ENCODE data around the gene PLXNB2. TPM values are rescaled to one million over a fixed set of nuclear protein-coding genes. Genes with fewer than 3 reads are reported as not detected.

PLXNB2 gene
- total RNA-seq, 3 donors from 2014 or later (not counting 1 experiment from before 2014, with no cell fraction given), result 6.0 to 34.7 (median 18.9) TPM

GRCh38 chr22:50342651-50343540 is 35.5 kb upstream of the PLXNB2 start, which contains the start of gene PPP6R2:
PPP6R2 (plus strand) TSS chr22:50343327; CDS start chr22:50393909, 50,582 bp downstream.
- under 1% methylated on average over 85 of the region's 87 CpGs for WGBS (ENCODE audit: insufficient coverage)
- H3K4me1 Mint-ChIP-seq, result peaks cover 0 to 12% of the 10 kb centered on the region in 2 donors
- Histone ChIP-seq H3K27ac (ENCODE audit: low read length) (peak within 1 kb of the TSS; percentile 68), H3K4me1 (ENCODE audit: control insufficient read depth, insufficient read depth, low read length) (peaks cover 34% of the 10 kb centered on the region), H3K4me3 (ENCODE audit: low read length) (peak within 1 kb of the TSS; percentile 56), H3K36me3 (ENCODE audit: control insufficient read depth, insufficient read depth, low read length) (no peaks in the 10 kb centered on the region), H3K27me3 (ENCODE audit: control insufficient read depth, insufficient read depth, low read length) (no peaks in the 10 kb centered on the region), H3K9me3 (ENCODE audit: control insufficient read depth, insufficient read depth, low read length) (no peaks in the 10 kb centered on the region)
- DNase-seq, result peak; percentile 91 to 92
- intact Hi-C loops (cut with micrococcal nuclease), result loop anchor here (1.0 to 5.0 kb wide), 4 partner anchors 16 to 102 kb away; partner anchors contain the start of genes DENND6B and MAPK11
- H3K36me3 Mint-ChIP-seq, result no peaks in the 10 kb centered on the region
- H3K4me3 Mint-ChIP-seq, result peak within 1 kb of the TSS; percentile 83
- H3K27ac Mint-ChIP-seq, result peak within 1 kb of the TSS in 1 of 2 donors; percentile 51
- H3K27me3 Mint-ChIP-seq (ENCODE audit: low read depth in 2 of 2), result no peaks in the 10 kb centered on the region
- peak; percentile 77 to 91 (median 81) for ATAC-seq
- no peaks in the 10 kb centered on the region for H3K9me3 Mint-ChIP-seq
- peak; percentile 53 for TF ChIP-seq CTCF (IDR thresholded peaks at IDR 0.05)

GRCh38 chr22:50341977-50342650 is 34.7 kb upstream of the PLXNB2 start:
- intact Hi-C loops (cut with micrococcal nuclease), result loop anchor here (1.0 to 5.0 kb wide), 4 partner anchors 15 to 101 kb away; partner anchors contain the start of genes DENND6B and MAPK11
- WGBS (ENCODE audit: insufficient coverage), result 11% methylated on average over 26 of the region's 26 CpGs
- Histone ChIP-seq H3K27me3 (ENCODE audit: control insufficient read depth, insufficient read depth, low read length) (no peaks in the 10 kb centered on the region), H3K9me3 (ENCODE audit: control insufficient read depth, insufficient read depth, low read length) (no peaks in the 10 kb centered on the region), H3K4me3 (ENCODE audit: low read length) (peak overlapping the region; percentile 56), H3K4me1 (ENCODE audit: control insufficient read depth, insufficient read depth, low read length) (peaks cover 29% of the 10 kb centered on the region), H3K36me3 (ENCODE audit: control insufficient read depth, insufficient read depth, low read length) (no peaks in the 10 kb centered on the region), H3K27ac (ENCODE audit: low read length) (peak overlapping the region; percentile 68)
- no peaks in the 10 kb centered on the region for H3K27me3 Mint-ChIP-seq (ENCODE audit: low read depth in 2 of 2)
- ATAC-seq, result peak; percentile 62 to 77 (median 66)
- H3K27ac Mint-ChIP-seq, result no peak overlapping the region
- peak; percentile 98 for TF ChIP-seq CTCF (IDR thresholded peaks at IDR 0.05)
- DNase-seq, result peak; percentile 84 to 93
- H3K4me3 Mint-ChIP-seq, result peak overlapping the region; percentile 83
- no peaks in the 10 kb centered on the region for H3K9me3 Mint-ChIP-seq
- no peaks in the 10 kb centered on the region for H3K36me3 Mint-ChIP-seq
- peaks cover 0 to 12% of the 10 kb centered on the region in 2 donors for H3K4me1 Mint-ChIP-seq

- no peak overlapping the region for H3K4me3 Mint-ChIP-seq
- Histone ChIP-seq H3K4me3 (ENCODE audit: low read length) (no peak overlapping the region), H3K27me3 (ENCODE audit: control insufficient read depth, insufficient read depth, low read length) (no peaks in the 10 kb centered on the region), H3K27ac (ENCODE audit: low read length) (no peak overlapping the region), H3K4me1 (ENCODE audit: control insufficient read depth, insufficient read depth, low read length) (peaks cover 16% of the 10 kb centered on the region), H3K9me3 (ENCODE audit: control insufficient read depth, insufficient read depth, low read length) (no peaks in the 10 kb centered on the region), H3K36me3 (ENCODE audit: control insufficient read depth, insufficient read depth, low read length) (no peaks in the 10 kb centered on the region)
- DNase-seq (peak; percentile 32 to 45), ATAC-seq (peak in 2 of 3 donors; percentile 11 to 16)
- H3K27ac Mint-ChIP-seq, result no peak overlapping the region
- no peaks in the 10 kb centered on the region for H3K27me3 Mint-ChIP-seq (ENCODE audit: low read depth in 2 of 2)
- TF ChIP-seq CTCF (IDR thresholded peaks at IDR 0.05), result no peak
- WGBS (ENCODE audit: insufficient coverage), result 62% methylated on average over 11 of the region's 12 CpGs
- H3K9me3 Mint-ChIP-seq, result no peaks in the 10 kb centered on the region
- no peaks in the 10 kb centered on the region for H3K36me3 Mint-ChIP-seq
- peaks cover 0 to 12% of the 10 kb centered on the region in 2 donors for H3K4me1 Mint-ChIP-seq
- intact Hi-C loops (cut with micrococcal nuclease), result loop anchor here (5.0 kb wide), 1 partner anchor 68 kb away; the partner anchor contains the start of gene MAPK11
Observed at GRCh38 chr22:50339945-50340879, 32.8 kb upstream of the PLXNB2 start.

All from natural killer cell (primary cell).